ENCODE results near the gene MOAP1. TPM values are rescaled to one million over a fixed set of nuclear protein-coding genes. Genes with fewer than 3 reads are reported as not detected.

The MOAP1 gene
- total and polyA plus RNA-seq, 10 donors: 16.3 to 31.4 (median 25.7) TPM

DNA sequence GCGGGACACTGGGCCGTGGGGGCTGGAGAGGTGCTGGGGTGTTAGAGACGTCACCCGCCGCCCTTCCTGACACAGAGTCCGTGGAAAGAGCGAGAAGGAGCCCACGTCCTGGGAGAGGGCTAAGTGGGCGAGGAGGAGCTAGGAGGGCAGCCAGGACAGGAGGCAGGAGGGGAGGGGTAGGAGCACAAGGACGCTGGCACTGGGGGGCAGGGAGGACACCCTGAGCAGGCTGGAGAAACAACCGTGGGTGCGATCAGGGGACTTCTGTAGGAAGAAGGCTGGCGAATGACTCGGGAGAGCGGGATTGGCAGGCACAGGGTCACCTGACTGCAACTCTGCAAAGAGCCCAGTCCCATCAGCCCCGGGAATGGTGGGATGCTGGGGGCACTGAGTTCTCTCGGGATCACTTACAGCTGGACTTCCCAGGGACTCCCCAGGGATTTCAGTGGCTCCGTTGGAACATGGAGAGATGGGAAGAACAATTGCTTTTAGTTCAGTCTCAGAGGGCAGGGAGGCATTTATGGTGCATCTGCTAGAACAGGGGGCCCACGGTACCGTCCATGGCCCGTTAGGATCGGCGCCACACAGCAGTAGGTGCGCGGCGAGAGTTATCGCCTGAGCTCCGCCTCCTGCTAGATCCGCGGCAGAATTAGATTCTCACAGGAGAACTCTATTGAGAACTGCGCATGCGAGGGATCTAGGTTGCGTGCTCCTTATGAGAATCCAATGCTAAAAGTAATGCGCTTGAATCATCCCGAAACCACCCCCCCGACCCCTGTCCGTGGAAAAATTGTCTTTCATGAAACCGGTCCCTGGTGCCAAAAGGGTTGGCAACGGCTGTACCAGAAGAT lies 46.7 kb upstream of the MOAP1 start:
- peak overlapping the region in 6 of 8 donors; percentile 0 to 62 (median 23) for H3K4me3 ChIP-seq
- H3K27me3 ChIP-seq (replicated peaks in 1 of 7): peaks cover 0 to 7% (median 0%) of the 10 kb centered on the region in 7 donors
- 31 to 59% (median 42%) methylated on average over 39 of the region's 39 CpGs for WGBS, 5 donors
- intact Hi-C loops (cut with DNase I; ENCODE audit: low total_unique reads): loop anchor here (10.0 kb wide), 1 partner anchor 313 kb away; no protein-coding TSS in a partner anchor
- no peak for DNase-seq
- peaks cover 0 to 19% (median 0%) of the 10 kb centered on the region in 6 donors for H3K4me1 ChIP-seq
- H3K36me3 ChIP-seq: peaks cover 0 to 39% (median 26%) of the 10 kb centered on the region in 6 donors
- TF ChIP-seq, protein P1, sequence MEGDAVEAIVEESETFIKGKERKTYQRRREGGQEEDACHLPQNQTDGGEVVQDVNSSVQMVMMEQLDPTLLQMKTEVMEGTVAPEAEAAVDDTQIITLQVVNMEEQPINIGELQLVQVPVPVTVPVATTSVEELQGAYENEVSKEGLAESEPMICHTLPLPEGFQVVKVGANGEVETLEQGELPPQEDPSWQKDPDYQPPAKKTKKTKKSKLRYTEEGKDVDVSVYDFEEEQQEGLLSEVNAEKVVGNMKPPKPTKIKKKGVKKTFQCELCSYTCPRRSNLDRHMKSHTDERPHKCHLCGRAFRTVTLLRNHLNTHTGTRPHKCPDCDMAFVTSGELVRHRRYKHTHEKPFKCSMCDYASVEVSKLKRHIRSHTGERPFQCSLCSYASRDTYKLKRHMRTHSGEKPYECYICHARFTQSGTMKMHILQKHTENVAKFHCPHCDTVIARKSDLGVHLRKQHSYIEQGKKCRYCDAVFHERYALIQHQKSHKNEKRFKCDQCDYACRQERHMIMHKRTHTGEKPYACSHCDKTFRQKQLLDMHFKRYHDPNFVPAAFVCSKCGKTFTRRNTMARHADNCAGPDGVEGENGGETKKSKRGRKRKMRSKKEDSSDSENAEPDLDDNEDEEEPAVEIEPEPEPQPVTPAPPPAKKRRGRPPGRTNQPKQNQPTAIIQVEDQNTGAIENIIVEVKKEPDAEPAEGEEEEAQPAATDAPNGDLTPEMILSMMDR (IDR thresholded peaks at IDR 0.05 in 8 of 11, conservative IDR thresholded peaks at IDR 0.05 in 3 of 11): no peak
- TF ChIP-seq POLR2A (IDR thresholded peaks at IDR 0.05) (no peak), POLR2AphosphoS5 (IDR thresholded peaks at IDR 0.05) (no peak)
- no peaks in the 10 kb centered on the region for H3K9me3 ChIP-seq
- H3K27ac ChIP-seq: no peak overlapping the region

DNA sequence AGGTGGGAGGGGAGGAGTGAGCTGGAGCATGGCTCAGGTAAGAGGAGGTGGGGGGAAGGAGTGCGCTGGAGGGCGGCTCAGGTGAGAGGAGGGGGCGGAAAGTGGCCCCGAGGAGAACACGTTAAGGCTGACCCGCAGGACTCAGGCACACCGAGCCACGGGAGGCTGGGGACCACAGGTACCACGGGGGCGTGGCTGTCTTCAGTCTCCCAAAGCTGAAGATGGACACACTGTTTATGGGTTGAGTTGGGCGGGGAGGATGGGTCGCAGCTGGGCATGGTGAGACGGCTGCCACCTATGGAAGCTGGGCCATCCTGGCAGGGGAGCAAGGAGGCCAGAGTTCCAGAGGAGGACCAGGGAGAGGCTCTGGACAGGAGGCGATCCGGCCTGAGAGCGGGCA lies 45.8 kb upstream of the MOAP1 start:
- 93 to 96% (median 94%) methylated on average over 16 of the region's 16 CpGs for WGBS, 5 donors
- no peaks in the 10 kb centered on the region for H3K9me3 ChIP-seq

DNA sequence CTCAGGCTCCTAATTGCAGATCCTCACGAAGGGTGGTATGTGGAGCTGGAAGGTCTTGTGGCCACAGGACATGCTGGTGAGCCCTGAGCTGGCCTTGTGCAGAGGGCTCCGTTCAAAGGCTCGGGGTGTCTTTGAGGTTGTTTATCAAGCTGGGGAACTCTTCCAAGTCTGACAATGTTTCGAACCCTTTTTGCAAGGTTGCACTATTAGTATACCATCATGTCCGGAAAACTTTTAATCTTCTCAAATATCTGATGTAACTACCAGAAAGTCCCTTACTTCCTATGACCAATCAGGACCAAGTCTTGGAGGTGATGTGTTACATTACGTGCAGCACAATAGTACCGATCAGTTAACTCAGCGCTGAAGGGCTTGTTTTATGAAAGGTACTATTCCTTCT lies 43.9 kb upstream of the MOAP1 start:
- Histone ChIP-seq H3K27ac (no peak overlapping the region), H3K27me3 (replicated peaks in 1 of 7) (peaks cover 0 to 7% (median 0%) of the 10 kb centered on the region in 7 donors), H3K4me1 (peaks cover 0 to 19% (median 0%) of the 10 kb centered on the region in 6 donors), H3K36me3 (peaks cover 0 to 67% (median 52%) of the 10 kb centered on the region in 6 donors), H3K9me3 (no peaks in the 10 kb centered on the region), H3K4me3 (no peak overlapping the region)
- TF ChIP-seq POLR2AphosphoS5 (IDR thresholded peaks at IDR 0.05): no peak
- TF ChIP-seq, protein P1 (IDR thresholded peaks at IDR 0.05 in 8 of 11, conservative IDR thresholded peaks at IDR 0.05 in 3 of 11): no peak
- TF ChIP-seq POLR2A (IDR thresholded peaks at IDR 0.05): no peak
- WGBS, 5 donors: 92 to 98% (median 95%) methylated on average over 8 of the region's 8 CpGs
- no peak for DNase-seq
- intact Hi-C loops (cut with DNase I; ENCODE audit: low total_unique reads): no loop called here

More for the DNA sequence above, 45.8 kb upstream of the MOAP1 start:
- Histone ChIP-seq H3K36me3 (peaks cover 0 to 47% (median 34%) of the 10 kb centered on the region in 6 donors), H3K27me3 (replicated peaks in 1 of 7) (peaks cover 0 to 7% (median 0%) of the 10 kb centered on the region in 7 donors), H3K4me1 (peaks cover 0 to 19% (median 0%) of the 10 kb centered on the region in 6 donors), H3K4me3 (no peak overlapping the region), H3K27ac (no peak overlapping the region)
- DNase-seq: no peak
- TF ChIP-seq, protein P1 (IDR thresholded peaks at IDR 0.05 in 8 of 11, conservative IDR thresholded peaks at IDR 0.05 in 3 of 11): no peak
- TF ChIP-seq POLR2AphosphoS5 (IDR thresholded peaks at IDR 0.05) (no peak), POLR2A (IDR thresholded peaks at IDR 0.05) (no peak)
- intact Hi-C loops (cut with DNase I; ENCODE audit: low total_unique reads): loop anchor here (10.0 kb wide), 1 partner anchor 314 kb away; no protein-coding TSS in a partner anchor

DNA sequence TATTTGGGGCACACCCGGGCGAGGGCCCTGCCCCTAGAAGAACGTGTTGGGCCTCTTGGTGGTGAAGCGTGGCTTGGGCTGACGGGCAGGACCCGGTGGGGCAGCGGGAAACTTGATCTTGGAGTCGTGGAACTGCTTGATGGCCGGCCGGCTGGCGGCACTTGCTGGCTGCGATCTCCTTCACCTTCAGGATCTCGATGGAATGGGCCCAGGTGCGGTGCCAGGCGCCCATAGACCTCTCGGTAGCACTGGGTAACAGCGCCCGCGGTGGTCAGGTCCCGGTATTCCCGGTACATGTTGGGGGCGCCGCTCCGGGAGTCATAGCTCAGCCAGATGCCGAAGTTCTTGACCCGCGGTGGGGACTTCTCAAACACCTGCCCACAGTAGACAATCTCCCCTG lies 38.9 kb upstream of the MOAP1 start:
- Histone ChIP-seq H3K27me3 (replicated peaks in 1 of 7) (no peaks in the 10 kb centered on the region), H3K36me3 (peaks cover 0 to 100% (median 91%) of the 10 kb centered on the region in 6 donors), H3K4me1 (no peaks in the 10 kb centered on the region), H3K27ac (no peak overlapping the region), H3K4me3 (no peak overlapping the region), H3K9me3 (no peaks in the 10 kb centered on the region)
- WGBS, 5 donors: 96 to 99% (median 97%) methylated on average over 24 to 27 of the region's 27 CpGs
- TF ChIP-seq POLR2A (IDR thresholded peaks at IDR 0.05): no peak
- TF ChIP-seq, protein P1 (IDR thresholded peaks at IDR 0.05 in 8 of 11, conservative IDR thresholded peaks at IDR 0.05 in 3 of 11): no peak
- TF ChIP-seq POLR2AphosphoS5 (IDR thresholded peaks at IDR 0.05): no peak
- no peak for DNase-seq
- intact Hi-C loops (cut with DNase I; ENCODE audit: low total_unique reads): no loop called here
